ENCODE data around the gene EFS. TPM values are rescaled to one million over a fixed set of nuclear protein-coding genes. Genes with fewer than 3 reads are reported as not detected.

EFS gene
- polyA plus RNA-seq, 1 donor, result 19.0 TPM

DNA sequence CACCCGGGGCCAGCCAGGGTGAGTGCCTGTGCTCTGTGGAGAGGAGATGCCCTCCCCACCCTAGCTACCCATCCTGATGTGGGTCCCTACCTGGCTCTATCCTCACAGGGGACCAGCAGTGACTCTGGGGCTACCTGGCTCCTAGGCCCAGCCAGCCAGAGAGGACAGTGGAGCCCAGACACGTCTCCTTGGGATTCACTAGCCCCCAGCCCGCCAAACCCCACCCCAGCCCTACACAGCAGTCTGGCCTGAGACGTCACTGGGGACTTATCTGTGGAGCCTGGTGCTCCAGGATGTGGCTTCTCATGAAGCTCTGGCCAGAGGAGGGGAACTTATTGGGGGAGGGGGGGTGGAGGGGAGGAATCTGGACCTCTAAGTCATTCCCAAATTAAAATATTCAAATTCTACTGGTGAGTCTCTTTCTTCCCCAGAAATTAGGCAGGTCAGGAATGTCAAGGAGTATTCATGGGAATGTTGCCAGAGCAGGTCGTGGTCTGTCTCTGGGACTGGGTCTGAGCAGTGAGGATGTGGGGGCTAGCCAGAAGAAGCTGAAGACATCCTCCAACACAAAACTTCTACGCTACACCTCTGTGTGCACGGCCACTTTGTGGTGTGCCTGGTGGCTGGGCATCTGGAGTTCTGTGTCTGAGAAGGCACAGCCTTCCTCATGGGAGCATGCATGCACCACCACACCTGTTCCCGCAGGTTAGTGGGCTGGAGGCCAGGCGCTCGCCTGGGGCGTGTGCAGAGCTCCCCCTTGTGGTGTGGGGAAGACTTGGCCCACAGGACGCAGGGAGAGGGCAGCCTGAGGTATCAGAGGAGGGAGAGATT is 14.6 kb upstream of the EFS start:
- no CpG with 5 or more reads among the region's 12 CpGs for WGBS (ENCODE audit: insufficient coverage, low lambda C conversion rate)
- no peaks in the 10 kb centered on the region for H3K36me3 ChIP-seq (ENCODE audit: control insufficient read depth, insufficient read depth, low read length)
- H3K9me3 ChIP-seq (ENCODE audit: control insufficient read depth, low read depth, low read length), result no peaks in the 10 kb centered on the region
- H3K4me3 ChIP-seq (ENCODE audit: low read length), result no peak overlapping the region
- peaks cover 11% of the 10 kb centered on the region for H3K4me1 ChIP-seq (ENCODE audit: control insufficient read depth, insufficient read depth, low read length)
- H3K27me3 ChIP-seq (ENCODE audit: control insufficient read depth, insufficient read depth, low read length), result peaks cover 3% of the 10 kb centered on the region
- no peak overlapping the region for H3K27ac ChIP-seq (ENCODE audit: low read length)
- DNase-seq, result peak; percentile 49 to 55

DNA sequence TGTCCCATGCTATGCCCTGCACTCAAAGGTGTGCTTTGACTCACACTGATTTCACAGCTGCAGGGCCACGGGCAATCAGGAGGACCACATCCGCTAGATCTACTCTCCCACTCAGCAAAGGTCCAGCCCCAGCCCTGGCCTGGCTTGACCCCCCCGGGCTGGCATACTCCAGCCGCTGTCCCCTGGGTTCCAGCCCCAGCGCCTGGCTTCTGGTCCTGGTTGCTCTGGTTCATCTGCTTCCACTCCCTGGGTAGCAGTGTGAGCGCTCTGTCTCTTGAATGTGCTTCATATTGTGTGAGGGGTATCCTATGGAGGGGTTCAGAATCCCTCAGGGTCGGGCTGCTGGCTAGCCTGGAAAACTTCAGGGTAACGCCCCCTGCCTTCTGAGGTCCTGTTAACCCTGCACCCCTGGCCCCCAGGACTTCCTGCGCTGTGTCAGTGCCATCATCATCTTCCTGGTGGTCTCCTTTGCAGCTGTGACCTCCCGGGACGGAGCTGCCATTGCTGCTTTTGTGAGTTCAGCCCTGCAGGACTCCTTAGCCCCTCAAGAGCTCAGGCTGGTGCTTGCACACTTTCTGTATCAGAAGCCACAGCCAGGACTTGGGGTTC is 13.7 kb upstream of the EFS start:
- no peak overlapping the region for H3K4me3 ChIP-seq (ENCODE audit: low read length)
- H3K36me3 ChIP-seq (ENCODE audit: control insufficient read depth, insufficient read depth, low read length), result no peaks in the 10 kb centered on the region
- H3K27me3 ChIP-seq (ENCODE audit: control insufficient read depth, insufficient read depth, low read length), result peaks cover 3% of the 10 kb centered on the region
- peaks cover 11% of the 10 kb centered on the region for H3K4me1 ChIP-seq (ENCODE audit: control insufficient read depth, insufficient read depth, low read length)
- no peak overlapping the region for H3K27ac ChIP-seq (ENCODE audit: low read length)
- no peaks in the 10 kb centered on the region for H3K9me3 ChIP-seq (ENCODE audit: control insufficient read depth, low read depth, low read length)
- no peak for DNase-seq
- WGBS (ENCODE audit: insufficient coverage, low lambda C conversion rate), result no CpG with 5 or more reads among the region's 11 CpGs

DNA sequence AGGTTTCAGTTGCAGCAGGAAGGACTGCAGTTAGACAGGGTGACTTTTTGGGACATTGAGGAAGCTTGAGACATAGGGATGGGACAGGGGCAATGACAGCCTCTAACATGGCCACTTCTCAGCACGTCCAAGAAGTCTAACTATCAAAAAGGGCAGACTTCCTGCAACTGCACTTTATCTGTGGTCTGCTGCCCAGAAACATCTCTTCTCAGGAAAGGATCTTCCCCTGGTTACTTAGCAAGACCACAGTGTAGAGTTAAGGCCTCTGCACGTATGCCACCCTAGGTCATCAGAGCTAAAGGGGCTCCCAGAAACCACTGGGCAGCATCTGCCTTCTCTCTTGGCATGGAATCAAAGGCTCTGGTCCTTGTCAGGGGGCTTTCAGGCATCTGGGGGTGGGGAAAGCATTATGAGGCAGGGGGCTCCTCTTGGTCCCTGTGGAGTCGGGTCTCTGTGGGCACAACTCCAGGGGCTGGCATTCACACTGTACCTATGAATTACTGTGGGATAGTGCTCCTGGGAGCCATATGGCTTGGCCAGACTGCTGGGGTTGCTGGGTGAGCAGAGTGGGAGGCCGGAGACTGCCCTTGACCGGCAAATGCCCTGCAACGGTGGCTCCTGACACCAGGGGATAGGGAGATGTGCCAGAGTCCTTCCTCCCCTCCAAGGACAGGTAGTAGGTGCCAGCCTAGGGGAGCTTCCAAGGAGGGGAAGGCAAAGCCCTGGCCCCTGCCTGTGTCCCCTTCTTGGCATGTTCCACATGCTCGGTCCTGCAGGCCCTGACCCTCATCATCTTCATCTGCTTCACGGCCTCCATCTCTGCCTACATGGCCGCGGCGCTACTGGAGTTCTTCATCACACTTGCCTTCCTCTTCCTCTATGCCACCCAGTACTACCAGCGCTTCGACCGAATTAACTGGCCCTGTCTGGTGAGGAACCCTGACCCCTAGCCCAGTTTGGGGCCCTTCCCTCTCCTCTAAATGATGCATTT is 12.9 kb upstream of the EFS start:
- H3K4me3 ChIP-seq (ENCODE audit: low read length), result no peak overlapping the region
- no peak for DNase-seq
- peaks cover 11% of the 10 kb centered on the region for H3K4me1 ChIP-seq (ENCODE audit: control insufficient read depth, insufficient read depth, low read length)
- H3K27me3 ChIP-seq (ENCODE audit: control insufficient read depth, insufficient read depth, low read length), result peaks cover 3% of the 10 kb centered on the region
- H3K9me3 ChIP-seq (ENCODE audit: control insufficient read depth, low read depth, low read length), result no peaks in the 10 kb centered on the region
- no peaks in the 10 kb centered on the region for H3K36me3 ChIP-seq (ENCODE audit: control insufficient read depth, insufficient read depth, low read length)
- H3K27ac ChIP-seq (ENCODE audit: low read length), result no peak overlapping the region
- no CpG with 5 or more reads among the region's 14 CpGs for WGBS (ENCODE audit: insufficient coverage, low lambda C conversion rate)

DNA sequence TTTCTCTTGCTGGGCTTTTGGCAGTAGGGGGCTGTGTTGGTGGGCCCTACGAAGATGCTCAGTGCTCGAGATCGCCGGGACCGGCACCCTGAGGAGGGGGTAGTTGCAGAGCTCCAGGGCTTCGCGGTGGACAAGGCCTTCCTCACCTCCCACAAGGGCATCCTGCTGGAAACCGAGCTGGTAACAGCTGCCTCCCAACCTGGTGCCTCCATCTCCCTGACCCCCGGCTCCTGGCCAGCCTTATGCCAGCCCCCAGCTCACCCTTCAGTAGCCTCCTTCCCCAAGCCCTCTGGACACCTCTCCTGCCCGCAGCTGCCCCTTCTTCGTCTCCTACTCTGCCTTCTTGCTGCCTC is 12.2 kb upstream of the EFS start:
- Histone ChIP-seq H3K4me3 (ENCODE audit: low read length) (no peak overlapping the region), H3K4me1 (ENCODE audit: control insufficient read depth, insufficient read depth, low read length) (peaks cover 11% of the 10 kb centered on the region), H3K27me3 (ENCODE audit: control insufficient read depth, insufficient read depth, low read length) (peaks cover 3% of the 10 kb centered on the region), H3K36me3 (ENCODE audit: control insufficient read depth, insufficient read depth, low read length) (no peaks in the 10 kb centered on the region), H3K27ac (ENCODE audit: low read length) (no peak overlapping the region), H3K9me3 (ENCODE audit: control insufficient read depth, low read depth, low read length) (no peaks in the 10 kb centered on the region)
- no peak for DNase-seq
- WGBS (ENCODE audit: insufficient coverage, low lambda C conversion rate), result no CpG with 5 or more reads among the region's 11 CpGs

DNA sequence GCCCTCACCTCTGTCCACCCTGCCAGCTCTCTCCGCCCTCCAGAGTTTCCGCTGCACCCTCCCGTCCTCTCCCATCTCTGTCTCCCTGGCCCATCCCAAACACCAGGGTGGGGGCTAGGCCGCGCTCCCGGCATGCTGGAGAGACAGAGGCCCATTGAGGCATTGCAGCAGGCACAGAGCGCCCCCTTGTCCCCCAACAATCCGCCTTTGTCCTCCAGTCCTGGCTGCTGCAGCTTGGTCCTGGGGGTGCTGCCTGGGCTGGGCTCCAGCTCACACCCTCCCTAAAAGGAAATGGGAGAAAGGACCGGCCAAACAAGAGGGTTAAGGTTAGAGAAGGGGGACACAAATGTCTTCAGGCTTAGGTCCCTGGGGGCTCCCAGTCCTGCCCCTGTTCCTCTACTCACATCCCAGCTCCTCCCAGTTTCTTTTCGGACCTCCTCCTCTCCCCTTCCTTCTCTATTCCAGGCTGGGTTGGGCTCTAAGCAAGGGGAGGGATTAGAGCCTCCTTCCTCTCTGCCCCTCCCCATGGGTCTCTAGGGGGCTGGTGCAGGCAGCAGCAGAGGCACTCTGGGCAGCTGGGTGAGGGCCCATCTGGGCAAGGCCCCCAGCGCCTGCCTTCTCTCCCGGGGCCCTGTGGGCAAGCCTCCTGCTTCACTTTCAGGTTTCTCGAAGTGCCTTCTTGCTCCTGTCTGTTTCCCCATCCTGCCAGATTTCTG is 11.7 kb upstream of the EFS start, which contains the start of gene CMTM5:
TSS of gene CMTM5 (plus strand) at position 565 of the 716 bp plus-strand sequence. CDS start 206 bp downstream, outside the sequence.
- H3K9me3 ChIP-seq (ENCODE audit: control insufficient read depth, low read depth, low read length), result no peaks in the 10 kb centered on the region
- peaks cover 11% of the 10 kb centered on the region for H3K4me1 ChIP-seq (ENCODE audit: control insufficient read depth, insufficient read depth, low read length)
- H3K27ac ChIP-seq (ENCODE audit: low read length), result no peak within 1 kb of the TSS
- peaks cover 3% of the 10 kb centered on the region for H3K27me3 ChIP-seq (ENCODE audit: control insufficient read depth, insufficient read depth, low read length)
- no peaks in the 10 kb centered on the region for H3K36me3 ChIP-seq (ENCODE audit: control insufficient read depth, insufficient read depth, low read length)
- 40% methylated on average over 1 of the region's 13 CpGs for WGBS (ENCODE audit: insufficient coverage, low lambda C conversion rate)
- no peak within 1 kb of the TSS for H3K4me3 ChIP-seq (ENCODE audit: low read length)
- DNase-seq, result peak; percentile 16 to 17

DNA sequence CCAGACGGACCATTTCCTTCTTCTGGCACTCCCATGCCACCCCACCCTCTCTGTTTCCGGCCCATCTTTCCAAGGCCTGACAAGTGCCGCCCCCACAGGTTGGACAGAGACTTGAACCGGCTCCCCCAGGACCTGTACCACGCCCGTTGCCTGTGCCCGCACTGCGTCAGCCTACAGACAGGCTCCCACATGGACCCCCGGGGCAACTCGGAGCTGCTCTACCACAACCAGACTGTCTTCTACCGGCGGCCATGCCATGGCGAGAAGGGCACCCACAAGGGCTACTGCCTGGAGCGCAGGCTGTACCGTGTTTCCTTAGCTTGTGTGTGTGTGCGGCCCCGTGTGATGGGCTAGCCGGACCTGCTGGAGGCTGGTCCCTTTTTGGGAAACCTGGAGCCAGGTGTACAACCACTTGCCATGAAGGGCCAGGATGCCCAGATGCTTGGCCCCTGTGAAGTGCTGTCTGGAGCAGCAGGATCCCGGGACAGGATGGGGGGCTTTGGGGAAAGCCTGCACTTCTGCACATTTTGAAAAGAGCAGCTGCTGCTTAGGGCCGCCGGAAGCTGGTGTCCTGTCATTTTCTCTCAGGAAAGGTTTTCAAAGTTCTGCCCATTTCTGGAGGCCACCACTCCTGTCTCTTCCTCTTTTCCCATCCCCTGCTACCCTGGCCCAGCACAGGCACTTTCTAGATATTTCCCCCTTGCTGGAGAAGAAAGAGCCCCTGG is 10.7 kb upstream of the EFS start:
- Histone ChIP-seq H3K4me1 (ENCODE audit: control insufficient read depth, insufficient read depth, low read length) (peaks cover 7% of the 10 kb centered on the region), H3K36me3 (ENCODE audit: control insufficient read depth, insufficient read depth, low read length) (no peaks in the 10 kb centered on the region), H3K4me3 (ENCODE audit: low read length) (no peak overlapping the region), H3K27ac (ENCODE audit: low read length) (no peak overlapping the region), H3K27me3 (ENCODE audit: control insufficient read depth, insufficient read depth, low read length) (peaks cover 3% of the 10 kb centered on the region), H3K9me3 (ENCODE audit: control insufficient read depth, low read depth, low read length) (no peaks in the 10 kb centered on the region)
- no peak for DNase-seq
- WGBS (ENCODE audit: insufficient coverage, low lambda C conversion rate), result no CpG with 5 or more reads among the region's 21 CpGs

DNA sequence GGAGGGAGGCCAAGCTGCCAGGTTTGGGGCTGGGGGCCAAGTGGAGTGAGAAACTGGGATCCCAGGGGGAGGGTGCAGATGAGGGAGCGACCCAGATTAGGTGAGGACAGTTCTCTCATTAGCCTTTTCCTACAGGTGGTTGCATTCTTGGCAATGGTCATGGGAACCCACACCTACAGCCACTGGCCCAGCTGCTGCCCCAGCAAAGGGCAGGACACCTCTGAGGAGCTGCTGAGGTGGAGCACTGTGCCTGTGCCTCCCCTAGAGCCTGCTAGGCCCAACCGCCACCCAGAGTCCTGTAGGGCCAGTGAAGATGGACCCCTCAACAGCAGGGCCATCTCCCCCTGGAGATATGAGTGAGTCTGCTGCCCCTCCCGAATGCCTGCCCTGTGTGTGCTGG is 8.1 kb upstream of the EFS start:
- DNase-seq, result no peak
- no CpG with 5 or more reads among the region's 3 CpGs for whole genome bisulfite sequencing (ENCODE audit: insufficient coverage, low lambda C conversion rate)
- no peak overlapping the region for H3K27ac ChIP-seq (ENCODE audit: low read length)
- no peaks in the 10 kb centered on the region for H3K36me3 ChIP-seq (ENCODE audit: control insufficient read depth, insufficient read depth, low read length)
- H3K27me3 ChIP-seq (ENCODE audit: control insufficient read depth, insufficient read depth, low read length), result peaks cover 3% of the 10 kb centered on the region
- no peak overlapping the region for H3K4me3 ChIP-seq (ENCODE audit: low read length)
- H3K9me3 ChIP-seq (ENCODE audit: control insufficient read depth, low read depth, low read length), result no peaks in the 10 kb centered on the region
- no peaks in the 10 kb centered on the region for H3K4me1 ChIP-seq (ENCODE audit: control insufficient read depth, insufficient read depth, low read length)

DNA sequence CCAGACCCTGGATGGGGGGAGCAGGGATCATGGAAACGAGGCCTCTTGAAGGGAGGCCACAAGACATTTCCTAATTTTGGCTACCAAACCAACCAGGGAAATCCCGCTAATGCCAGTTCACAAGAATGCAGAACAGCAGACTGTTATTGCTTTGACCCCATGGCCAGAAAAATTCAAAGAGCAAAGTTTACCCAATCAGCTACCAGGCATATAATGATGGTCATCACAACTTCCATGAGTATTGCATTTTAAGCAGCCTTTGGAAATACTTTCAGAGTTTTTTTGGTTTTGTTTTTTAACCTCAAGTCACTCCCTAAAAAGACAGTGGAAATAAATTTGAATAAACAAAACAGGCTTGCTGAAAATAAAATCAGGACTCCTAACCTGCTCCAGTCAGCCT is 7.5 kb upstream of the EFS start, which contains the start of gene IL25:
TSS of gene IL25 (plus strand) at position 301 of the 400 bp plus-strand sequence.
- Histone ChIP-seq H3K27ac (ENCODE audit: low read length) (no peak within 1 kb of the TSS), H3K36me3 (ENCODE audit: control insufficient read depth, insufficient read depth, low read length) (no peaks in the 10 kb centered on the region), H3K4me1 (ENCODE audit: control insufficient read depth, insufficient read depth, low read length) (no peaks in the 10 kb centered on the region), H3K4me3 (ENCODE audit: low read length) (no peak within 1 kb of the TSS), H3K27me3 (ENCODE audit: control insufficient read depth, insufficient read depth, low read length) (peaks cover 3% of the 10 kb centered on the region), H3K9me3 (ENCODE audit: control insufficient read depth, low read depth, low read length) (no peaks in the 10 kb centered on the region)
- 80% methylated on average over 1 of the region's 2 CpGs for WGBS (ENCODE audit: insufficient coverage, low lambda C conversion rate)
- no peak for DNase-seq

DNA sequence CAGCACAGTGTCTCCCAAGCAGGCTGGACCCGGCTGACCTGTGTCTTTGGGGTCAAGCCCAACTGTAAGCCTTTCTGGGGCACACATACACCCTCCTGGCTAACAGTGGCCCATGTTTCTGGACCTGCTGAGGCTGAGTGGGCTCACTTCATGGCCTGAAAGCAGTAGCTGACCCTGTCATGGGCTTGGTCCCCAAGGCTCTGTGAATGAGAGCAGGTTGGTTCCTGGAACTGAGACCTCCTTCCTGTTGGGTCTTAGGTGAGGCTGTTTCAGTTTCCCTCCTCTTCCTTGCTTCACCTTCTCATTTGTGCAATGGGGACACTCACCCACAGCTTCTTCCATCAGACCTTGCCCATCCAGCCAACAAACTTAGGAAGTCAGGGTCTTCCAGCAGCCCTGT is 6.9 kb upstream of the EFS start:
- H3K4me1 ChIP-seq (ENCODE audit: control insufficient read depth, insufficient read depth, low read length), result peaks cover under 1% of the 10 kb centered on the region
- H3K9me3 ChIP-seq (ENCODE audit: control insufficient read depth, low read depth, low read length), result no peaks in the 10 kb centered on the region
- H3K27me3 ChIP-seq (ENCODE audit: control insufficient read depth, insufficient read depth, low read length), result peaks cover 2% of the 10 kb centered on the region
- WGBS (ENCODE audit: insufficient coverage, low lambda C conversion rate), result no CpG with 5 or more reads among the region's 1 CpG
- no peak for DNase-seq
- no peaks in the 10 kb centered on the region for H3K36me3 ChIP-seq (ENCODE audit: control insufficient read depth, insufficient read depth, low read length)
- no peak overlapping the region for H3K27ac ChIP-seq (ENCODE audit: low read length)
- H3K4me3 ChIP-seq (ENCODE audit: low read length), result no peak overlapping the region

All from large intestine (tissue), 3 donors.